ENCODE results near the gene BRINP2.
"Not testable (repeated sequence)": the region's sequence is repeated elsewhere in the genome, so short reads cannot be mapped to it uniquely, and the experiment has no call there.

Gene BRINP2

DNA sequence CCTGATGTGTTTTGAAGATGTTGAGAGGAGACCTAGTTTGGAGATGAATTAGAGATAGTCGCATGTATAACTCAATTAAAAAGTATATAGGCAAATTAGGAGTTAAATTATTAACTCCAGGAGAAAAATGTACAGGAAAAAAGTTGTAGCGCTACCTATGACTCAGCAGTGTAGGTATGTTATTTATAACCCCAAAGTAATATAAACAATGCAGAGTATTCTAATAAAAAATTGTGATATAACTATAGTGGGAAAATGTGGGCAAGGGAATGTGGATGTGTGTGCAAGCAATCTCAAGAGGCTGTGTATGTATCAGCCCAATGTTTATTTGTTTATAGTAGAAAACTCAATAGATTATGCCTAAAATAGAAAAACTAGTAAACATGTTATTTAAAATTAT, 144.5 kb downstream of the BRINP2 start:
- DNase-seq (ENCODE audit: low spot score), result no peak

DNA sequence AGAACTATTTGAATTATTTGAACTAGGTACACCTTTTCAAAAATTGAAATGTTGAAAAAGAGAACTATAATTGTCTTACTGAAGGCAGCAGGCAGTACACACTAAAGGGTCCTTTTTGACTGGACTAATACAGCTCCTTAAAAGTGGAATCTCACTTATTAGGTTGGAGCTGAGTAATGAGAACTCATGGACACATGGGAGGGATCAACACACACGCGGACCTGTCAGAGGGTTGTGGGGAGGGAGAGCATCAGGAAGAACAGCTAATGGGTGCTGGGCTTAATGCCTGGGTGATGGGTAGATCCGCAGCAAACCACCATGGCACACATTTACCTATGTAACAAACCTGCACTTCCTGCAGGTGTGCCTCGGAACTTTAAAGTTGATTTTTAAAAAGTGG, 145.0 kb downstream of the BRINP2 start:
- no peak for DNase-seq (ENCODE audit: low spot score)

DNA sequence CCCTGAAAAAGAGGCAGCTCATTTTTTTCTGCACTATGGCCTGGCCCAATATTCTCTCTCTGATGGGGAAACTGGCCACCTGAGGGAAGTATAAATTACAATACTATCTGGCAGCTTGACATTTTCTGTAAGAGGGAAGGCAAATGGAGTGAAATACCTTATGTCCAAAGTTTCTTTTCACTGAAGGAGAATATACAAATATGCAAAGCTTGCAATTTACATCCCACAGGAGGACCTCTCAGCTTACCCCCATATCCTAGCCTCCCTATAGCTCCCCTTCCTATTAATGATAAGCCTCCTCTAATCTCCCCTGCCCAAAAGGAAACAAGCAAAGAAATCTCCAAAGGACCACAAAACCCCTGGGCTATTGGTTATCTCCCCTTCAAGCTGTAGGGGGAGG, 150.7 kb downstream of the BRINP2 start:
- DNase-seq (ENCODE audit: low spot score), result not testable (repeated sequence)

DNA sequence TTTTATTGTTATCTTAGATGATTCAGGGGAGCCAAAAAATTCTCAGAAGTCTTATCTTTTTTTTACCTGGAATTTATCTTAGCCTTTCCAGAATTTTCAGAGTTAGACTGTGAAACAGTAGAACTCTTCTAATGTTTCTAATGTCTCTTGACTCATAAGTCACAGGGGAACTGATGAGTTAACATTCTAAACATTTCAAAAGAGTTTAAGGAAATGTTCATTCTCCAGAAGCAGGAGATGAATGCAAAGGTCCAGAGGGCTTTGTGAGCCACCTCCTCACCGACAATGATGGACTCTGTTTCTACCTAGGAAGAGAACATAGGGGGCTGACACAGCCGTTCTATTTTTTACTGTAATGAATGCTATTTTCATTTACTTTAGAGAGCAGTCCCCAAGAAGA, 157.5 kb downstream of the BRINP2 start:
- DNase-seq (ENCODE audit: low spot score), result no peak

DNA sequence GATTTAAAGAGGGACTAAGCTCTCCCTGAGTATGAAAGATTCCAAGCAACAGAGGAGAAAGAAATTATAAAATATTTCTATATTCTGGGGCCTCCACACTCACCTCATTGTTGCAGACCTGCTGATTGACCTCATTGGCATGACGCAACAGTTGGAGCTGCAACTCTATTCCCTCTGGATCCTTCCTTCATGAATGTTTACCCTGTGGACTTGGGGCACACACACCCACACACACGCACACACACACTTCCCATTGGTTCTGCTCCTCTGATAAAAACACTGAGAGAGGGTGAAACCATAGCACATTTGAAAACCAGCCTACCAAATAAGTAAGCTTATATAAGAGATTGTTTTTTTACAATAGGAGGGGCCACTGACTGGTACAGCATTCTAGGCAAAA, 159.1 kb downstream of the BRINP2 start:
- DNase-seq (ENCODE audit: low spot score), result no peak
